Liver (tissue), 9 donors: ENCODE measurements around the gene SUMF2. TPM values are rescaled to one million over a fixed set of nuclear protein-coding genes. Genes with fewer than 3 reads are reported as not detected.
"Not testable (repeated sequence)": the region's sequence is repeated elsewhere in the genome, so short reads cannot be mapped to it uniquely, and the experiment has no call there.

Experiments
- DNase-seq: peaks from one replicate; pipeline ENCODE4 v3.0.0-alpha.2; 2017; ENCODE audit warnings: low spot score
- H3K27ac ChIP-seq, 2 donors: one replicate each; pipeline ENCODE4 v1.7.0; 2013; ENCODE audit warnings: inconsistent platforms in 2 of 2, low read length in 2 of 2, control low read depth in 1 of 2, low read depth in 1 of 2, mild to moderate bottlenecking in 1 of 2
- H3K27me3 ChIP-seq, 4 donors: one replicate each; pipeline versions ENCODE4 v1.6.1 to v1.7.0; 2013; ENCODE audit warnings: low read length in 3 of 4, inconsistent platforms in 1 of 4, mild to moderate bottlenecking in 1 of 4, moderate library complexity in 1 of 4; ENCODE audit not compliant: control insufficient read depth in 4 of 4, insufficient read depth in 4 of 4
- H3K36me3 ChIP-seq, 4 donors: one replicate each; pipeline versions ENCODE4 v1.6.1 to v1.7.0; 2013; ENCODE audit warnings: low read length in 3 of 4, mild to moderate bottlenecking in 3 of 4, low read depth in 1 of 4, moderate library complexity in 1 of 4; ENCODE audit not compliant: control insufficient read depth in 4 of 4, insufficient read depth in 3 of 4
- H3K4me1 ChIP-seq, 4 donors: one replicate each; pipeline versions ENCODE4 v1.6.1 to v1.7.0; 2013; ENCODE audit warnings: low read length in 3 of 4, mild to moderate bottlenecking in 3 of 4, moderate library complexity in 1 of 4; ENCODE audit not compliant: control insufficient read depth in 4 of 4, insufficient read depth in 4 of 4
- H3K4me3 ChIP-seq, 3 donors: one replicate each; pipeline versions ENCODE4 v1.6.1 to v1.7.0; 2013; ENCODE audit warnings: low read length in 3 of 3, control low read depth in 1 of 3, low read depth in 1 of 3, mild to moderate bottlenecking in 1 of 3
- H3K9ac ChIP-seq, 2 donors: one replicate each; pipeline ENCODE4 v1.7.0; 2013; ENCODE audit warnings: low read length in 2 of 2, mild to moderate bottlenecking in 2 of 2, moderate library complexity in 2 of 2, control low read depth in 1 of 2, low read depth in 1 of 2
- H3K9me3 ChIP-seq, 4 donors: one replicate each; pipeline versions ENCODE4 v1.6.1 to v1.7.0; 2013; ENCODE audit warnings: low read length in 3 of 4; ENCODE audit not compliant: control insufficient read depth in 4 of 4
- EGR1 ChIP-seq, 2 donors: IDR thresholded peaks; 2 replicates each; pipeline ENCODE4 v1.6.1; 2016 to 2018; ENCODE audit warnings: antibody characterized with exemption in 2 of 2, low read depth in 2 of 2
- FOXA1 ChIP-seq: IDR thresholded peaks from 2 replicates; pipeline ENCODE4 v1.6.1; 2016; ENCODE audit warnings: antibody characterized with exemption
- FOXA2 ChIP-seq: IDR thresholded peaks from 2 replicates; pipeline ENCODE4 v1.6.1; 2016; ENCODE audit warnings: antibody characterized with exemption
- GABPA ChIP-seq, 2 donors: IDR thresholded peaks in 1 of 2; conservative IDR thresholded peaks in 1 of 2; 2 replicates each; pipeline ENCODE4 v1.6.1; 2016; ENCODE audit warnings: antibody characterized with exemption in 2 of 2, mild to moderate bottlenecking in 1 of 2, moderate library complexity in 1 of 2
- HNF4A ChIP-seq, 2 donors: conservative IDR thresholded peaks; 2 replicates each; pipeline ENCODE4 v1.6.1; 2016; ENCODE audit warnings: antibody characterized with exemption in 2 of 2, mild to moderate bottlenecking in 2 of 2
- HNF4G ChIP-seq: IDR thresholded peaks from 2 replicates; pipeline ENCODE4 v1.6.1; 2016; ENCODE audit warnings: antibody characterized with exemption
- JUND ChIP-seq, 2 donors: IDR thresholded peaks; 2 replicates each; pipeline ENCODE4 v1.6.1; 2016; ENCODE audit warnings: antibody characterized with exemption in 2 of 2
- MAX ChIP-seq: IDR thresholded peaks from 2 replicates; pipeline ENCODE4 v1.6.1; 2016; ENCODE audit warnings: antibody characterized with exemption
- NR2F2 ChIP-seq: IDR thresholded peaks from 2 replicates; pipeline ENCODE4 v1.6.1; 2016; ENCODE audit warnings: antibody characterized with exemption
- RAD21 ChIP-seq, 2 donors: IDR thresholded peaks; 2 replicates each; pipeline ENCODE4 v1.6.1; 2016; ENCODE audit warnings: antibody characterized with exemption in 2 of 2, mild to moderate bottlenecking in 2 of 2
- REST ChIP-seq: IDR thresholded peaks from 2 replicates; pipeline ENCODE4 v1.6.1; 2016; ENCODE audit warnings: antibody characterized with exemption, mild to moderate bottlenecking
- RXRA ChIP-seq, 2 donors: IDR thresholded peaks; 2 replicates each; pipeline ENCODE4 v1.6.1; 2017 to 2018; ENCODE audit warnings: antibody characterized with exemption in 2 of 2, mild to moderate bottlenecking in 1 of 2
- SP1 ChIP-seq: IDR thresholded peaks from 2 replicates; pipeline ENCODE4 v1.6.1; 2018; ENCODE audit warnings: antibody characterized with exemption, mild to moderate bottlenecking
- YY1 ChIP-seq: IDR thresholded peaks from 2 replicates; pipeline ENCODE4 v1.6.1; 2016; ENCODE audit warnings: antibody characterized with exemption, mild to moderate bottlenecking
- WGBS: extraction: QIAGEN DNeasy Blood & Tissue Kit; methylation state at CpG from one replicate; pipeline ENCODE4 v1.1.7; 2013; 5-methylcytosine and 5-hydroxymethylcytosine counted together
- polyA plus RNA-seq, 2 donors: library from polyadenylated mRNA; stranded (reverse) in 1 of 2; unstranded in 1 of 2; fragments of 200-250 nt in 1 of 2; fragments of >200 nt in 1 of 2; fragmentation: Nextera tagmentation in 1 of 2; extraction: Ambion mirVana in 1 of 2; gene quantifications; one replicate each; pipeline versions ENCODE4 v1.2.1 to v1.2.3, GENCODE V29; 2013 to 2015
- total RNA-seq, 2 donors: library from RNA; depleted of rRNA; stranded (reverse); fragments of >200 nt; gene quantifications; one replicate each; pipeline ENCODE4 v1.2.3, GENCODE V29; 2014
- TF ChIP-seq, protein P1 (sequence below): IDR thresholded peaks from 2 replicates; pipeline ENCODE4 v1.6.1; 2016; ENCODE audit warnings: antibody characterized with exemption
- TF ChIP-seq, protein P2 (sequence below): IDR thresholded peaks from 2 replicates; pipeline ENCODE4 v1.6.1; 2016; ENCODE audit warnings: antibody characterized with exemption
- TF ChIP-seq, protein P3 (sequence below): fragments of 150-350 bp; IDR thresholded peaks from 2 replicates; pipeline ENCODE4 v1.5.1; 2017; ENCODE audit warnings: improper control_type of control experiment, low read depth, low read length; ENCODE audit not compliant: missing input control
- donor health status: healthy.
- donor health status: healthy.
- donor health status: healthy.
- donor health status: healthy.
- donor health status: healthy.

The SUMF2 gene
- total and polyA plus RNA-seq, 4 donors: 67.1 to 104 (median 74.8) TPM

GRCh38 chr7:56098187-56099008, 34.3 kb downstream of the SUMF2 start:
- not testable (repeated sequence) for H3K27me3 ChIP-seq, H3K9ac ChIP-seq, H3K4me1 ChIP-seq, H3K9me3 ChIP-seq, DNase-seq, H3K27ac ChIP-seq, H3K4me3 ChIP-seq
- H3K36me3 ChIP-seq: peaks cover 11 to 37% (median 32%) of the 10 kb centered on the region in 4 donors
- TF ChIP-seq HNF4A (conservative IDR thresholded peaks at IDR 0.05): peak in 1 of 2 donors; percentile 10
- WGBS: 95% methylated on average over 8 of the region's 8 CpGs

DNA sequence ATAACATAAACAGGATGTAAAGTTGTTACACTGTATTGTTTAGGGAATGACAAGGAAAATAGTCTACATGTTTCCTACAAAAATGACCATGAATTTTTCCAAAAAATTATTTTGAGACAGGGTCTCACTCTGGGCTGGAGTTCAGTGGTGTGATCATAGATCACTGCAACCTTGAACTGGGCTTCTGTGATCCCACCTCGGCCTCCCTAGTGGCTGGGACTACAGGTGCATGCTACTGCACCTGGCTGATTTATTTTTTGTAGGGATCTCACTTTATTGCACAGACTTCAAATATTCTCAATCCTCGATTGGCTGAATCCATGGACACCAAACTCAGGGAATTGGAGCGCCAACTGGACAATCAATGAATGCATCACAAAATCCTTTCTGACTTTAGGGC, 35.6 kb downstream of the SUMF2 start:
- no peak overlapping the region for H3K4me3 ChIP-seq

DNA sequence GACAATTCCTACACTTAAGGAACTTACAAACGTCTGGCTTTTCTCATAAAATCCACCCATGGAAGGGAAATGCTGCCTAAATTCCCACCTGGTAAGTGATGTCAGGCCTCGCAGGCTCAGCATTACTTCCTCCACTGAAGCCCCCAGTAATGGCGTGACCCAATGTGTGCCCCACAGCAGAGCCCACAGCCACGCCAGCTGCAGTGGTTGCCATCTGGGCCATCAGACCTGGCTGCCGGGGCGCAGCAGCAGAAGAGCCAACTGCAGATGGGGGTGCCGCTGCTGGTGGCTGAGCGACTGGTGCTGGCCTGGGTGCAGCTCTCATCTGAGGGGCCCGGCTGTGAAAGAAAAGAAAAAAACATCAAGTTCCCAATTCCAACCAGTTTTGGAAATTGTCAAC, 40.1 kb downstream of the SUMF2 start:
- not testable (repeated sequence) for H3K4me3 ChIP-seq, H3K27me3 ChIP-seq, DNase-seq, H3K9me3 ChIP-seq, H3K9ac ChIP-seq, H3K4me1 ChIP-seq, H3K27ac ChIP-seq
- WGBS: 93% methylated on average over 9 of the region's 9 CpGs
- H3K36me3 ChIP-seq: peaks cover 13 to 45% (median 38%) of the 10 kb centered on the region in 4 donors

More for the DNA sequence above, 35.6 kb downstream of the SUMF2 start:
- Histone ChIP-seq H3K9ac (no peak overlapping the region), H3K4me1 (peaks cover 0 to 1% (median 0%) of the 10 kb centered on the region in 4 donors), H3K27me3 (no peaks in the 10 kb centered on the region), H3K36me3 (peaks cover 13 to 45% (median 38%) of the 10 kb centered on the region in 4 donors), H3K9me3 (no peaks in the 10 kb centered on the region), H3K27ac (no peak overlapping the region)
- DNase-seq: no peak
- TF ChIP-seq YY1: no peak
- TF ChIP-seq MAX: no peak
- TF ChIP-seq, protein P1, sequence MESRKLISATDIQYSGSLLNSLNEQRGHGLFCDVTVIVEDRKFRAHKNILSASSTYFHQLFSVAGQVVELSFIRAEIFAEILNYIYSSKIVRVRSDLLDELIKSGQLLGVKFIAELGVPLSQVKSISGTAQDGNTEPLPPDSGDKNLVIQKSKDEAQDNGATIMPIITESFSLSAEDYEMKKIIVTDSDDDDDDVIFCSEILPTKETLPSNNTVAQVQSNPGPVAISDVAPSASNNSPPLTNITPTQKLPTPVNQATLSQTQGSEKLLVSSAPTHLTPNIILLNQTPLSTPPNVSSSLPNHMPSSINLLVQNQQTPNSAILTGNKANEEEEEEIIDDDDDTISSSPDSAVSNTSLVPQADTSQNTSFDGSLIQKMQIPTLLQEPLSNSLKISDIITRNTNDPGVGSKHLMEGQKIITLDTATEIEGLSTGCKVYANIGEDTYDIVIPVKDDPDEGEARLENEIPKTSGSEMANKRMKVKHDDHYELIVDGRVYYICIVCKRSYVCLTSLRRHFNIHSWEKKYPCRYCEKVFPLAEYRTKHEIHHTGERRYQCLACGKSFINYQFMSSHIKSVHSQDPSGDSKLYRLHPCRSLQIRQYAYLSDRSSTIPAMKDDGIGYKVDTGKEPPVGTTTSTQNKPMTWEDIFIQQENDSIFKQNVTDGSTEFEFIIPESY: no peak
- TF ChIP-seq, protein P2, sequence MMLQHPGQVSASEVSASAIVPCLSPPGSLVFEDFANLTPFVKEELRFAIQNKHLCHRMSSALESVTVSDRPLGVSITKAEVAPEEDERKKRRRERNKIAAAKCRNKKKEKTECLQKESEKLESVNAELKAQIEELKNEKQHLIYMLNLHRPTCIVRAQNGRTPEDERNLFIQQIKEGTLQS: no peak
- no peak for TF ChIP-seq NR2F2
- TF ChIP-seq REST: no peak
- TF ChIP-seq HNF4G: no peak
- TF ChIP-seq EGR1 (IDR thresholded peaks at IDR 0.05; ENCODE audit: low read depth in 2 of 2): no peak
- no peak for TF ChIP-seq HNF4A (conservative IDR thresholded peaks at IDR 0.05)
- no peak for TF ChIP-seq JUND (IDR thresholded peaks at IDR 0.05)
- no peak for TF ChIP-seq GABPA (IDR thresholded peaks at IDR 0.05 in 1 of 2, conservative IDR thresholded peaks at IDR 0.05 in 1 of 2)
- no peak for TF ChIP-seq FOXA2
- TF ChIP-seq FOXA1: no peak
- TF ChIP-seq, protein P3, sequence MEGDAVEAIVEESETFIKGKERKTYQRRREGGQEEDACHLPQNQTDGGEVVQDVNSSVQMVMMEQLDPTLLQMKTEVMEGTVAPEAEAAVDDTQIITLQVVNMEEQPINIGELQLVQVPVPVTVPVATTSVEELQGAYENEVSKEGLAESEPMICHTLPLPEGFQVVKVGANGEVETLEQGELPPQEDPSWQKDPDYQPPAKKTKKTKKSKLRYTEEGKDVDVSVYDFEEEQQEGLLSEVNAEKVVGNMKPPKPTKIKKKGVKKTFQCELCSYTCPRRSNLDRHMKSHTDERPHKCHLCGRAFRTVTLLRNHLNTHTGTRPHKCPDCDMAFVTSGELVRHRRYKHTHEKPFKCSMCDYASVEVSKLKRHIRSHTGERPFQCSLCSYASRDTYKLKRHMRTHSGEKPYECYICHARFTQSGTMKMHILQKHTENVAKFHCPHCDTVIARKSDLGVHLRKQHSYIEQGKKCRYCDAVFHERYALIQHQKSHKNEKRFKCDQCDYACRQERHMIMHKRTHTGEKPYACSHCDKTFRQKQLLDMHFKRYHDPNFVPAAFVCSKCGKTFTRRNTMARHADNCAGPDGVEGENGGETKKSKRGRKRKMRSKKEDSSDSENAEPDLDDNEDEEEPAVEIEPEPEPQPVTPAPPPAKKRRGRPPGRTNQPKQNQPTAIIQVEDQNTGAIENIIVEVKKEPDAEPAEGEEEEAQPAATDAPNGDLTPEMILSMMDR: no peak
- no peak for TF ChIP-seq SP1
- no peak for TF ChIP-seq RXRA (IDR thresholded peaks at IDR 0.05)
- TF ChIP-seq RAD21 (IDR thresholded peaks at IDR 0.05): no peak
- WGBS: 96% methylated on average over 3 of the region's 3 CpGs
